ENCODE measurements around the gene KDM4B. TPM values are rescaled to one million over a fixed set of nuclear protein-coding genes. Genes with fewer than 3 reads are reported as not detected.

KDM4B gene
- total and polyA plus RNA-seq, 3 experiments from 2014 or later: 14.6 to 16.0 (median 14.6) TPM

DNA sequence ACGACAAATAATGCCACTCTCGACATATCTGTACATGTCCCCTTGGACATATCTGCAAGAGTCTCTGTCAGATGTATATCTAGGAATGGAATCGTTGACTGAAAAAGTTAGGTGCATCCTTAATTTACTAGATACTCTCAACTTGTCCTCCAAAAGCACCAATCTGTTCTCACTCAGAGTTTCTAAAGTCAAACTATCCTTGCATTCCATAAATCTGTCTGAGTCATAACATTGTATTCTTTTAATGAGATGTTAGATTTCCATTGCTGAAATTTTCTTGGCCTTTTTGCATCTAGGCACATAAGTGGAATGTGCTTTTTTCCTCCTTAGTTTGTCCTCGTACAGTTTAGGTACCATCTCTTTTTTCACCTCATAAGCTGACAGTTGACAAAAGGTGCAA, 231.9 kb downstream of the KDM4B start:
- CTCF ChIA-PET: no interaction called here
- H3K9me3 Mint-ChIP-seq: peaks cover 10 to 41% (median 31%) of the 10 kb centered on the region in 5 donors
- no peak for DNase-seq

GRCh38 chr19:5202553-5202952, 233.6 kb downstream of the KDM4B start:
- Mint-ChIP-seq H3K27me3 (peaks cover 0 to 2% of the 10 kb centered on the region in 2 donors), H3K4me3 (no peak overlapping the region), H3K36me3 (peaks cover 0 to 11% (median 0%) of the 10 kb centered on the region in 3 donors), H3K4me1 (peaks cover 0 to 6% (median 0%) of the 10 kb centered on the region in 3 donors), H3K9me3 (peaks cover 10 to 41% (median 31%) of the 10 kb centered on the region in 5 donors), H3K27ac (no peak overlapping the region)
- Histone ChIP-seq H3K4me3 (ENCODE audit: low read length) (no peak overlapping the region), H3K27ac (ENCODE audit: low read depth, low read length) (no peak overlapping the region), H3K36me3 (ENCODE audit: insufficient read depth, low read length) (no peaks in the 10 kb centered on the region), H3K9me3 (ENCODE audit: low read length) (no peaks in the 10 kb centered on the region), H3K4me1 (ENCODE audit: insufficient read depth, low read length) (no peaks in the 10 kb centered on the region), H3K27me3 (ENCODE audit: insufficient read depth, low read length, poor library complexity, severe bottlenecking) (no peaks in the 10 kb centered on the region)
- no peak for DNase-seq
- POLR2A ChIA-PET: no interaction called here
- CTCF ChIA-PET: no interaction called here

More for the DNA sequence above, 231.9 kb downstream of the KDM4B start:
- Mint-ChIP-seq H3K27ac (no peak overlapping the region), H3K4me1 (peaks cover 0 to 6% (median 0%) of the 10 kb centered on the region in 3 donors), H3K27me3 (no peaks in the 10 kb centered on the region), H3K36me3 (peaks cover 0 to 11% (median 0%) of the 10 kb centered on the region in 3 donors), H3K4me3 (no peak overlapping the region)
- H3K9me3 ChIP-seq (ENCODE audit: low read length): no peaks in the 10 kb centered on the region
- H3K27ac ChIP-seq (ENCODE audit: low read depth, low read length): no peak overlapping the region
- POLR2A ChIA-PET: no interaction called here
- no peaks in the 10 kb centered on the region for H3K27me3 ChIP-seq (ENCODE audit: insufficient read depth, low read length, poor library complexity, severe bottlenecking)
- no peaks in the 10 kb centered on the region for H3K36me3 ChIP-seq (ENCODE audit: insufficient read depth, low read length)
- H3K4me3 ChIP-seq (ENCODE audit: low read length): no peak overlapping the region
- no peaks in the 10 kb centered on the region for H3K4me1 ChIP-seq (ENCODE audit: insufficient read depth, low read length)

Other genes starting within 250 kb of the KDM4B start
- 100 to 1,000 TPM; 105 TPM for gene DPP9, start 245.3 kb upstream of the KDM4B start, total RNA-seq
- gene DPP9, start 245.3 kb upstream of the KDM4B start, polyA plus RNA-seq: 32.1 TPM
- gene FEM1A, start 177.4 kb upstream of the KDM4B start, total RNA-seq: 10 to 100 TPM; 25.5 to 26.0 TPM
- 4.3 TPM for gene FEM1A, start 177.4 kb upstream of the KDM4B start, polyA plus RNA-seq
- gene TICAM1, start 137.4 kb upstream of the KDM4B start, total RNA-seq: 10 to 100 TPM; 24.4 to 26.5 TPM
- 13.8 TPM for gene TICAM1, start 137.4 kb upstream of the KDM4B start, polyA plus RNA-seq
- 10 to 100 TPM; 12.3 to 15.4 TPM for gene PLIN3, start 101.4 kb upstream of the KDM4B start, total RNA-seq
- gene PLIN3, start 101.4 kb upstream of the KDM4B start, polyA plus RNA-seq: 21.6 TPM
- gene ARRDC5, start 66.2 kb upstream of the KDM4B start, total RNA-seq: 1 to 10 TPM; 1.8 to 2.2 TPM
- gene ARRDC5, start 66.2 kb upstream of the KDM4B start, polyA plus RNA-seq: 5.5 TPM
- gene UHRF1, start 59.6 kb upstream of the KDM4B start, total RNA-seq: 100 to 1,000 TPM; 212 to 218 TPM
- 0.35 TPM for gene UHRF1, start 59.6 kb upstream of the KDM4B start, polyA plus RNA-seq